Fibroblast of skin of right quadriceps (primary cell): Measurements from ENCODE around the gene PINLYP.

Experiments used
- DNase-seq: peaks from one replicate; pipeline ENCODE4 v3.0.0-alpha.2; 2013

Gene PINLYP

GRCh38 chr19:43607238-43608205, 31.9 kb downstream of the PINLYP start:
- DNase-seq: no peak

DNA sequence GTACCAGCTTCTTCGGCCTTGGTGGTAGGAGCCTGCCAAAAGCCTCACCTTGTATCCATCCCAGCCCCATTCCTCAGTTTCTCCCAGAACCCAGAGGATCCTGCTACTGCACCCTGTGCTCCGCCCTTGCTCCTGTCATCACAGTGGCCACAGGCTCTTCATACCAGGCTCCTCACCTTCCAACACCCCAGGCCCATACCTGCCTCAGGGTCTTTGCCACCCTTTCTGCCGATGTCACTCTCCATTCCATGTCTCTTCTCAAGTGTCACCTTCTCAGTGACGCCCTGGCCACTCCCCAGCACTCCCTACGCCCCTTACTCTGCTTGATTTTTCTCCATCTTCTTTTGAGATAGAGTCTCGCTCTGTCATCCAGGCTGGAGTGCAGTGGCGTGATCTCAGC, 34.3 kb downstream of the PINLYP start:
- DNase-seq: no peak

DNA sequence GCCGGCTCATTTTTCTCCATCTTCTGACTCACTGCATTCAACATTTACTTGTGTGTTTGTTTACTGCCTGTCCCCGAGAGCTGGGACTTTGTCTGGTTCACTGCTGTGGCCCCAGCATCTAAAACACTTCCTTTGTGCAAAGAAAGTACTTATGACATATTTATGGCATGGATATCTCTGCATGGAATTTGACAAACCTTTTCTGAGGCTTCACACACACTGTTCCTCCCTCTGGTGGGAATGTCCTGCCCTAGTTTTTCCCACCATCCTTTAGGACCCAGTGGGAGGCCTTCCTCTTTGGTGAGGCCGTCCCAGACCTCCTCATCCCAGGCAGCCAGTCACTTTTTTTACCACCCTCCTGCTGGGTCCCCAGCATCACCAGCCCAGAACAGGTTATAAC, 34.9 kb downstream of the PINLYP start:
- DNase-seq: peak; percentile 19

GRCh38 chr19:43611788-43612187, 36.2 kb downstream of the PINLYP start, which contains the start of gene SRRM5:
SRRM5 (plus strand) TSS chr19:43612088; CDS start chr19:43612122, 34 bp downstream.
- DNase-seq: no peak

- no peak for DNase-seq
These were observed 36.8 kb downstream of the PINLYP start for GRCh38 chr19:43612374-43612773.

DNA sequence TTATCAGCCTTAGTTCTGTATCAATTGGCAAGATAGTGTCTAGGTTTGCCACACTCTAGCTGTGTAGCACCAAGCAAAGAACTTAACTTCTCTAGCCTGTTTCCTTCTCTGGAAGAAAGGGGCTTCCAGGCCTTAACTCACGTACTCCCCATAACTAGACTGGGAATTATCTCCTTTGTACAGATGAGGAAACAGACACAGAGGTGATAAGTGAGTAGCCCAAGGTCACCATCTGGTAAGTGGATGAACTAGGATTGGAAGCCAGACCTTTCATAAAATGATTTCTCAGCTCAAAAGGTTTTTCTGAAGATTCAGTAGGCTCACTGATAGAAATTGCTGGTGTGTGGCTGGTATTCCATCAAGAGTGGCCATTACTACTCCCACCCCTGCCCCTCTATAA, 40.7 kb downstream of the PINLYP start:
- DNase-seq: no peak

- DNase-seq: no peak
These were observed 41.4 kb downstream of the PINLYP start for GRCh38 chr19:43616954-43617353.

DNA sequence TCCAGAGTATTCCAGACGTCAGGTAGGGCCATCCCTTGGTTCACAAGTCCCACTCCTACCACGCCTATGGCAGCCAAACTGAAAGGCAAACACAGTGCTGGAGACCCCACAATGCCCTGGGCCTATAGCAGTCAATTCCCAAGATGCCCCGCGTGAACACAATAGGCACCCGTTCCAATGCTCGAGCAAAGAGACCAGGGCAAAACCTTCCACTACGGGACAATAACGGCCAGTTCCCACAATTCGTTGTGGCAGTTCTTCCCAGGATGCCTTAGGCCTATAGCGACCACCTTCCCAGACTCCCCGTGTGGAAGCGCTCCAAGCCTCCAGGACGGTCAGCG, 43.3 kb downstream of the PINLYP start:
- no peak for DNase-seq

GRCh38 chr19:43619262-43620060, 43.9 kb downstream of the PINLYP start, which contains the start of gene ZNF428:
ZNF428 (minus strand) TSS chr19:43619629; CDS start chr19:43614304, 5,325 bp downstream.
- peak; percentile 90 for DNase-seq

DNA sequence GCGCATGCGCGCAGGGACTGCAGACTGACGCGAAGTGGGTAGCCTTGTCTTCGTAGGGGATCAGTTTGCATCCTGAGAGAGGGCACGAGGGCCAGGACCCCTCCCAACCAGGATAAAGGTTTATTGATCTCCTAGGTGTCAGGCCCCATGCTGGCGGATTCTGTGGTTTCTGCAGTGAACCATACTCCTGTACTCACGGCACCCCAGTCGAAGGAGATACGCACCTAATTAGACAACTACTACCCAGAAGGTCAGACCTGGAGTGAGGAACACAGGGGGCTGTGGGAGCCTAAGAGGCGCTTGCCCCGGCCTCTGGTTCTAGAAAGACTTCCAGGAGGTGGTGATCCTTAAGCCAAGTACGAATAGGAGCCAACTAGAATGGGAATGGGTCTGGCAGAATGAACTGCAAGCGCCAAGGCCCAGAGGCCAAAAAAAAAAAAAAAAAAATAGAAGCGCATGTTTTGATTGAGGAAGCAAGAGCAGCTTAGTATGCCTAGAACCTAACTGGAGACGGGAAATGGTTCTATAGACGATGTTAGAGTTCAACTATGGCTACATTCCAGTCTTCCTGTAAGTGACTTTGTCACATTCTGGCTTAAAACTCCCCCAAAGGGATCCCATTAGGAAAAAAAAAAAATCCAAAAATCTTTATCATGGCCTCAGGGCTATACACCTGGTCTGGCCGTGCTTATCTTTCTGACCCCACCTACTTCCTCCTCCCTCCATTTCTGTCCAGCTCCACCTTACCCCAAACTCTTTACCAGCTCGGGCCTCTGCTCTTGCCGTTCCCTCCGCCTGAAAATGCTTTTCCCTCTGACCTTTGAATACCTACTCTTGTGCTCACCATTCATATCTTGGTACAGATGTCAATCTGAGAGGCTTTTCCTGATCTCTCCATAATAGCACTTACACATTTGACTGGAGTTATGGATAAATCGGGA, 44.7 kb downstream of the PINLYP start:
- DNase-seq: no peak

DNA sequence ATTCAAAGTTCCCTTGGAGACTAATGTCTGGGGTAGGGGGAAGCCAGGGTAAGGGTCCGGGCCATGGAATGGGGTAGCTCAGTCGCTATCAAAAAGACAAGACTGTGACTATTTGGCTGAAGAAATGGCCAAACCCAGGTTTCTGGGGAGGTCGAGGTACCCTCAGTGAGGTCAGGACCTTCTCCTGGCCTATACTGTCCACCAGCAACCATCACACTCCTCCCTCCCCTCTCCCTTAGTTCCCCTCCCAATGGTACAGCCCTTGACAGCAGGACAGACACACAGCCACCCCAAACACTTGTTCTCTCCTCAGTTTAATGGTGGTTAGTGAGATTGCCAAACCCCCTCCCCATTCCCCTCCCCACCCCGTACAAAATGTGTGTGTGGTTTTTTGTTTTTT, 46.5 kb downstream of the PINLYP start:
- no peak for DNase-seq

DNA sequence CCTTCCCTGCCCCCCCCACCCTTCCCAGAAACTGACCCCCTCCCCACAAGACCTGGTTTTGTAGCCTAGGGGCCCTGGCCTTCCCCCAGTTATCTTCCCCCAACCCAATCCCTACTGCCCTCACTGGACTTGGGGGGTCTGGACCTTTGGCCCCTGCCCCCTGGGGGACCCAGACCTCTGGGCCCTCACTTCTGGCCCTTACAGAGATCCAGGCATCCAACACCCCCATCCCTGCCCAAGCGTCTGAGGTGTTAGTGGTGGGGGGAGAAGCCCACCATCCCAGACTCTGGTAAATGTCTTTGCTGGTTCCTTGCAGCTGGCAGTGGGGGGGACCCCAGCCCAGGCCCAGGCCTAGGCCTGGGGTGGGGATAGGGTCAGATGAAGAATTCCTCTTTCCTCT, 47.4 kb downstream of the PINLYP start:
- DNase-seq: no peak

GRCh38 chr19:43623889-43624670, 48.5 kb downstream of the PINLYP start:
- DNase-seq: no peak

DNA sequence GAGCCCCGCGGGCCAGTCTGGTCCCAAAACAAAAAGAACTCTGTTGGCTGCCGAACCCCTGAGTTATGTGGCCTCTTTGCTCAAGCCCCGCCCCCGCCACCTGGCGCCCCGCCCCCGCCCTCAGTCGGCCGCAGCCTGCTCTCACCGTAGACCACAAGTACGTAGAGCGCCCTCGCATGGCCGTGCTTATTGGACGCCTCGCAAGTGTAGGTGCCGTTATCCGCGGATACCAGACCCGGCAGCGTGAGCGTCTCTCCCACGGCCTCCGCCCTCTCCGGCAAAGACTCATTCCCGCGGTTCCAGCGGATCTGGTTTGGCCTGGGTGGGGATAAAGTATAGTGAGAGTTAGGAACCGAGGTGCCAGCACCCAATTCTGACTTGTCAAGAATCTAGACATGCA, 49.3 kb downstream of the PINLYP start:
- no peak for DNase-seq

DNA sequence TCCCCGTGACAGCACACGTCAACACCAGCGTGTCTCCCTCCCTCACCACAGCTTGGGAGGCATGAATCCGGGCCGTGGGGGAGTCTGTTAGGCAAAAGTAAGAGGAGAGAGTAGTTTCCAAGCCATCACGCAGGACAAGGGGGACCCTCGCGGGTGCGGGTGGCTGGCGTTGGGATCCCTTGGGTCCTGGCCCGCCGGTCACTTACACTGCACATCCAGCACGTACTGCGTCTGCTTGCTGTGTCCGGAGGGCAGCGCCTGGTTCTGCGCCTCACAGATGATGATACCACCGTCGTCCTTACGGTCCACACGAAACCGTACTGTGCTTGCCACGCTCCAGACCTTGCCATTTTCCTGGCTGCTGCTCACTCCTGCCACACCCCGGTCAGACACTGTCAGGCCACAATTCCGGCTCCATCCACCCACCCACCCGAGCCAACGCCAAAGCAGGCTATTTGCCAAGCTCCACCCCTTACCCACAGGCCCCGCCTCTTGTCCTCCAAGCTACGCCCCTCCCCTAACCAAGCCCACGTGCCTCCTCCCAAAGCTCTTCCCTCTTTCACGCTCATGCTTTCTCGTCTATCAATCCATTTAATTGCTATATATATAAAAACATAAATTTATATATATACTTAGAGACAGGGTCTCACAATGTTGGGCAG, 50.4 kb downstream of the PINLYP start:
- DNase-seq: no peak

DNA sequence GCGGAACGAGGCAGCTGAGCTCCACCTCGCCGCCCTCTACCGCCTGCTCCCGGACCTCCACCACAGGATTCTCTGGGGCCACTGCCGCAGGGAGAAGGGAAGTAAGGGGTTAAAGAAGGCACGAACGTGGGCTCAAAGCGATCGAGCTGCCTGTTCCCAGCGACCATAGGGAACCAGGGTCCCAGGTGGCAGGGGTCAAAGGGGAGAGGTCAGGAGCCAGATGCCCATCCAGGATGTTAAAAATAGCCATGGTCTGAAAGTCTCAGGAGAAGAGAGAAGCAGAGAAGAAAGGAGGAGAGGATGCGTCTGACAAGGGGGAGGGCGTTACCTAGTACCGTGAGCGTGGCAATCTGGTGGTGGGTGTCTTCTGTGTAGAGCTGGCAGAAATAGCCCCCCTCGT, 51.2 kb downstream of the PINLYP start:
- no peak for DNase-seq

DNA sequence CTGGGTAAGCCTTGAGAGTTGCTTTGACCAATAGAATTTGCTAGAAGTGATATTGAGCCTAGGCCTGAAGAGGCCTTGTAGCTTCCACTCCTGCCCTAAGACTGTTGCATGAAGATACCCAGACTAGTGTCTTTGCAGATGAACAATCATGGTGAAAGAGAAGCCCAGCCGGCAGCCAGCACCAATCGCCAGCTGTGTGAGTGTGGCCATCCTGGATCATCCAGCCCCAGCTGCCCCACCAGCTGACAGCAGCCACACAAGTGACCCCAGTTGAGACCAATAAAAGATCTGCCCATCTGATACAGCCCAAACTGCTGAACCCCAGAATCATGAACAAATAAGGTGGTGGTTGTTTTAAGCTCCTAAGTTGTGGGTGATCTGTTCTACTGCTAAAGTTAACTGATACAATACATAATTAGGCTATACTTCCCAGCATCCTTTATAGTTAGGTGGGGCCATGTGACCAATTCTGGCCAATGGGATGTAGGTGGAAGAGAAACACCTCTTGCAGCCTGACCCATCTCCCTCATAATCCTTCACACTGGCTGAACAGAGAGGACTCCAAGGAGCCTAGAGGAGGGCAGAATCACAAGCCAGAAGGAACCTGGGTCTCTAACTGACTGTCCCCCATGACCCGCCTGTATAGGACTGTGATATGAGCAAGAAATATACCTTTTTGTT, 53.2 kb downstream of the PINLYP start:
- DNase-seq: no peak

- no peak for DNase-seq
These were observed 55.9 kb downstream of the PINLYP start for GRCh38 chr19:43631491-43631890.
